ENCODE results near the gene CAMSAP2.
"Not testable (repeated sequence)": the region's sequence is repeated elsewhere in the genome, so short reads cannot be mapped to it uniquely, and the experiment has no call there.

DNA sequence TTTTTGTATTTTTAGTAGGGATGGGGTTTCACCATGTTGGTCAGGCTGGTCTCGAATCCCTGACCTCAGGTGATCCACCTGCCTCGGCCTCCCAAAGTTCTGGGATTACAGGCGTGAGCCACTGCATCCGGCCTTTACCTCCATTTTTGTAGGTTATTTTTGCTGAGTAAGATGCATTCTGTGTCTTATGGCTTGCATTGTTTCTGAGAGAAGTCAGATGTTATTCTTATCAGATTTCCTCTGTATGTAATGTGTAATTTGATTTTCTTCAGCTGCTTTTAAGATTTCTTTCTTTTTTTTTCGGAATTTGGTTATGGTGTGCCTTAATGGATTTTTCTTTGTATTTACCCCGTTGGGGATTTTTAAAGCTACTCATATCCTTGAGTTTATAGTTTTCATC, 52.3 kb downstream of the CAMSAP2 start:
- TF ChIP-seq, protein P1, sequence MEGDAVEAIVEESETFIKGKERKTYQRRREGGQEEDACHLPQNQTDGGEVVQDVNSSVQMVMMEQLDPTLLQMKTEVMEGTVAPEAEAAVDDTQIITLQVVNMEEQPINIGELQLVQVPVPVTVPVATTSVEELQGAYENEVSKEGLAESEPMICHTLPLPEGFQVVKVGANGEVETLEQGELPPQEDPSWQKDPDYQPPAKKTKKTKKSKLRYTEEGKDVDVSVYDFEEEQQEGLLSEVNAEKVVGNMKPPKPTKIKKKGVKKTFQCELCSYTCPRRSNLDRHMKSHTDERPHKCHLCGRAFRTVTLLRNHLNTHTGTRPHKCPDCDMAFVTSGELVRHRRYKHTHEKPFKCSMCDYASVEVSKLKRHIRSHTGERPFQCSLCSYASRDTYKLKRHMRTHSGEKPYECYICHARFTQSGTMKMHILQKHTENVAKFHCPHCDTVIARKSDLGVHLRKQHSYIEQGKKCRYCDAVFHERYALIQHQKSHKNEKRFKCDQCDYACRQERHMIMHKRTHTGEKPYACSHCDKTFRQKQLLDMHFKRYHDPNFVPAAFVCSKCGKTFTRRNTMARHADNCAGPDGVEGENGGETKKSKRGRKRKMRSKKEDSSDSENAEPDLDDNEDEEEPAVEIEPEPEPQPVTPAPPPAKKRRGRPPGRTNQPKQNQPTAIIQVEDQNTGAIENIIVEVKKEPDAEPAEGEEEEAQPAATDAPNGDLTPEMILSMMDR (IDR thresholded peaks at IDR 0.05), result not testable (repeated sequence)
- TF ChIP-seq POLR2AphosphoS5 (IDR thresholded peaks at IDR 0.05), result not testable (repeated sequence)
